ENCODE data around the gene PTPN23. TPM values are rescaled to one million over a fixed set of nuclear protein-coding genes. Genes with fewer than 3 reads are reported as not detected.

The PTPN23 gene
- total RNA-seq, 6 experiments from 2014 or later: 14.9 to 25.8 (median 16.9) TPM

- Histone ChIP-seq H3K27me3 (no peaks in the 10 kb centered on the region), H3K4me1 (peaks cover 0 to 30% (median 9%) of the 10 kb centered on the region in 4 donors), H3K4me3 (no peak overlapping the region), H3K27ac (no peak overlapping the region), H3K9me3 (no peaks in the 10 kb centered on the region), H3K36me3 (peaks cover 0 to 28% (median 5%) of the 10 kb centered on the region in 4 donors)
- ATAC-seq: no peak
- intact Hi-C loops (cut with DNase I): no loop called here
- 66% methylated on average over 4 of the region's 6 CpGs for WGBS (ENCODE audit: insufficient coverage, low coverage, low lambda C conversion rate, missing lambda C conversion rate)
- DNase-seq: peak in 1 of 3 donors; percentile 39
- no peak for TF ChIP-seq CTCF (IDR thresholded peaks at IDR 0.05)
- no peak for TF ChIP-seq POLR2A (IDR thresholded peaks at IDR 0.05)
Measured at GRCh38 chr3:47428662-47429061, 47.8 kb downstream of the PTPN23 start.

GRCh38 chr3:47429476-47430270 is 48.9 kb downstream of the PTPN23 start:
- TF ChIP-seq CTCF (IDR thresholded peaks at IDR 0.05) (no peak), POLR2A (IDR thresholded peaks at IDR 0.05) (no peak)
- Histone ChIP-seq H3K36me3 (peaks cover 0 to 37% (median 13%) of the 10 kb centered on the region in 4 donors), H3K4me3 (no peak overlapping the region), H3K9me3 (no peaks in the 10 kb centered on the region), H3K4me1 (peaks cover 0 to 21% (median 4%) of the 10 kb centered on the region in 4 donors), H3K27me3 (no peaks in the 10 kb centered on the region), H3K27ac (no peak overlapping the region)
- intact Hi-C loops (cut with DNase I): no loop called here
- DNase-seq (peak in 1 of 3 donors; percentile 11), ATAC-seq (no peak)
- 92% methylated on average over 9 of the region's 9 CpGs for WGBS (ENCODE audit: insufficient coverage, low coverage, low lambda C conversion rate, missing lambda C conversion rate)

GRCh38 chr3:47430606-47431005 is 49.8 kb downstream of the PTPN23 start:
- H3K4me1 ChIP-seq: peaks cover 0 to 19% (median 3%) of the 10 kb centered on the region in 4 donors
- intact Hi-C loops (cut with DNase I): no loop called here
- peaks cover 0 to 37% (median 13%) of the 10 kb centered on the region in 4 donors for H3K36me3 ChIP-seq
- H3K27me3 ChIP-seq: no peaks in the 10 kb centered on the region
- no peaks in the 10 kb centered on the region for H3K9me3 ChIP-seq
- no peak overlapping the region for H3K27ac ChIP-seq
- TF ChIP-seq POLR2A (IDR thresholded peaks at IDR 0.05) (no peak), CTCF (IDR thresholded peaks at IDR 0.05) (no peak)
- DNase-seq (no peak), ATAC-seq (no peak)
- H3K4me3 ChIP-seq: no peak overlapping the region
- WGBS (ENCODE audit: insufficient coverage, low coverage, low lambda C conversion rate, missing lambda C conversion rate): 86% methylated on average over 3 of the region's 7 CpGs

GRCh38 chr3:47431225-47431624 is 50.4 kb downstream of the PTPN23 start:
- TF ChIP-seq POLR2A (IDR thresholded peaks at IDR 0.05) (no peak), CTCF (IDR thresholded peaks at IDR 0.05) (no peak)
- Histone ChIP-seq H3K36me3 (peaks cover 0 to 33% (median 13%) of the 10 kb centered on the region in 4 donors), H3K4me3 (no peak overlapping the region), H3K4me1 (peaks cover 0 to 24% (median 4%) of the 10 kb centered on the region in 4 donors), H3K9me3 (no peaks in the 10 kb centered on the region), H3K27ac (peak overlapping the region in 1 of 3 donors; percentile 51), H3K27me3 (no peaks in the 10 kb centered on the region)
- 36% methylated on average over 3 of the region's 3 CpGs for WGBS (ENCODE audit: insufficient coverage, low coverage, low lambda C conversion rate, missing lambda C conversion rate)
- intact Hi-C loops (cut with DNase I): no loop called here
- ATAC-seq: no peak
- DNase-seq: no peak

Measured in right lobe of liver (tissue), 6 donors.